KMS-11 (cell line): ENCODE results near the gene CEACAM19.

Experiments
- H2AFZ ChIP-seq: fragments of 200-600 bp; sonication (generic); 2 replicates; pipeline ENCODE4 v1.6.1; 2016; ENCODE audit warnings: antibody characterized with exemption, mixed run types, low read depth
- H3K27ac ChIP-seq: fragments of 200-600 bp; sonication (generic); 2 replicates; pipeline ENCODE4 v1.6.1; 2016; ENCODE audit warnings: mild to moderate bottlenecking, mixed run types
- H3K27me3 ChIP-seq: fragments of 200-600 bp; sonication (generic); 2 replicates; pipeline ENCODE4 v1.6.1; 2017; ENCODE audit warnings: mild to moderate bottlenecking, low read depth, mixed run types, moderate library complexity; ENCODE audit not compliant: insufficient read depth
- H3K36me3 ChIP-seq: fragments of 200-600 bp; sonication (generic); 2 replicates; pipeline ENCODE4 v1.6.1; 2017; ENCODE audit warnings: mild to moderate bottlenecking, mixed run types; ENCODE audit not compliant: insufficient read depth
- H3K4me1 ChIP-seq: fragments of 200-600 bp; sonication (generic); 2 replicates; pipeline ENCODE4 v1.6.1; 2016; ENCODE audit warnings: mild to moderate bottlenecking, low read depth, mixed run types; ENCODE audit not compliant: poor library complexity, severe bottlenecking
- H3K4me2 ChIP-seq: fragments of 200-600 bp; sonication (generic); 2 replicates; pipeline ENCODE4 v1.7.0; 2016; ENCODE audit warnings: mild to moderate bottlenecking, mixed run types
- H3K4me3 ChIP-seq: fragments of 200-600 bp; sonication (generic); IDR thresholded peaks from 2 replicates; pipeline ENCODE4 v1.6.1; 2017; ENCODE audit warnings: low read depth, low read length, mixed read lengths; ENCODE audit not compliant: insufficient read depth
- H3K79me2 ChIP-seq: fragments of 200-600 bp; sonication (generic); 2 replicates; pipeline ENCODE4 v1.6.1; 2016; ENCODE audit warnings: low read depth, mixed run types; ENCODE audit not compliant: insufficient read depth
- H3K9ac ChIP-seq: fragments of 200-600 bp; sonication (generic); 2 replicates; pipeline ENCODE4 v1.6.1; 2016; ENCODE audit warnings: mild to moderate bottlenecking, mixed run types
- H4K20me1 ChIP-seq: fragments of 200-600 bp; sonication (generic); 2 replicates; pipeline ENCODE4 v1.6.1; 2016; ENCODE audit warnings: mild to moderate bottlenecking, mixed run types; ENCODE audit not compliant: insufficient read depth
- CTCF ChIP-seq: fragments of 200-600 bp; sonication (generic); conservative IDR thresholded peaks from 2 replicates; pipeline ENCODE4 v1.6.1; 2017; ENCODE audit warnings: low read depth, mild to moderate bottlenecking, antibody characterized with exemption, low read length, moderate library complexity, mixed read lengths

CEACAM19 gene

GRCh38 chr19:44661904-44662303, 9.4 kb upstream of the CEACAM19 start:
- H2AFZ ChIP-seq = no peak overlapping the region
- H3K27ac ChIP-seq = no peak overlapping the region
- no peaks in the 10 kb centered on the region for H3K79me2 ChIP-seq
- no peak overlapping the region for H3K4me2 ChIP-seq
- H3K4me1 ChIP-seq = peaks cover 12% of the 10 kb centered on the region
- H4K20me1 ChIP-seq = no peaks in the 10 kb centered on the region
- no peak overlapping the region for H3K9ac ChIP-seq
- no peaks in the 10 kb centered on the region for H3K36me3 ChIP-seq
- H3K4me3 ChIP-seq = no peak overlapping the region
- no peaks in the 10 kb centered on the region; the same call in 1 of the 2 replicates for H3K27me3 ChIP-seq
- no peak for TF ChIP-seq CTCF

GRCh38 chr19:44662691-44663385, 8.4 kb upstream of the CEACAM19 start:
- H3K79me2 ChIP-seq = no peaks in the 10 kb centered on the region
- H2AFZ ChIP-seq = no peak overlapping the region
- no peaks in the 10 kb centered on the region; the same call in 1 of the 2 replicates for H3K27me3 ChIP-seq
- no peak overlapping the region for H3K4me2 ChIP-seq
- H3K36me3 ChIP-seq = no peaks in the 10 kb centered on the region
- H3K9ac ChIP-seq = no peak overlapping the region
- H3K4me1 ChIP-seq = peaks cover 6% of the 10 kb centered on the region
- TF ChIP-seq CTCF = no peak
- H3K27ac ChIP-seq = no peak overlapping the region
- H3K4me3 ChIP-seq = no peak overlapping the region
- no peaks in the 10 kb centered on the region for H4K20me1 ChIP-seq

- Histone ChIP-seq H3K79me2 (no peaks in the 10 kb centered on the region), H3K36me3 (no peaks in the 10 kb centered on the region), H3K27ac (no peak overlapping the region), H3K9ac (no peak overlapping the region), H3K4me1 (peaks cover 6% of the 10 kb centered on the region), H4K20me1 (no peaks in the 10 kb centered on the region), H2AFZ (no peak overlapping the region), H3K27me3 (no peaks in the 10 kb centered on the region), H3K4me3 (no peak overlapping the region), H3K4me2 (no peak overlapping the region)
- TF ChIP-seq CTCF = no peak
Observed at GRCh38 chr19:44663996-44664395, 7.3 kb upstream of the CEACAM19 start.

- TF ChIP-seq CTCF = no peak
- Histone ChIP-seq H3K4me3 (no peak overlapping the region), H4K20me1 (no peaks in the 10 kb centered on the region), H3K4me1 (peaks cover 6% of the 10 kb centered on the region), H2AFZ (no peak overlapping the region), H3K79me2 (no peaks in the 10 kb centered on the region), H3K27me3 (no peaks in the 10 kb centered on the region), H3K9ac (no peak overlapping the region), H3K4me2 (no peak overlapping the region), H3K36me3 (no peaks in the 10 kb centered on the region), H3K27ac (no peak overlapping the region)
Observed at GRCh38 chr19:44664976-44665375, 6.3 kb upstream of the CEACAM19 start.
